Body of pancreas (tissue), 4 donors: ENCODE measurements around the gene HACL1.

ENCODE experiments used
- CTCF ChIP-seq, 7 experiments: fragments of 450-650 bp in 4 of 7; fragments of 200-600 bp in 3 of 7; sonication (generic) in 3 of 7; IDR thresholded peaks; one replicate each; pipeline ENCODE4 v1.5.1; 2016 to 2019; ENCODE audit warnings: antibody characterized with exemption in 7 of 7
- POLR2A ChIP-seq, 3 donors: fragments of 450-650 bp; IDR thresholded peaks; one replicate each; pipeline ENCODE4 v1.6.1; 2016; ENCODE audit warnings: antibody characterized with exemption in 3 of 3, mild to moderate bottlenecking in 2 of 3

- TF ChIP-seq CTCF (IDR thresholded peaks at IDR 0.05) = no peak
- TF ChIP-seq POLR2A (IDR thresholded peaks at IDR 0.05) = no peak
Observed at GRCh38 chr3:15511156-15511555, 90.2 kb downstream of the HACL1 start.
